ENCODE data around the gene DCAF15.

The DCAF15 gene

GRCh38 chr19:13932911-13933393, 19.4 kb upstream of the DCAF15 start:
- no peak overlapping the region for H3K4me3 ChIP-seq (ENCODE audit: low read depth, low read length)
- TF ChIP-seq MAX (IDR thresholded peaks at IDR 0.05; ENCODE audit: low read depth, low read length) (no peak), POLR2A (IDR thresholded peaks at IDR 0.05; ENCODE audit: extremely low read depth, insufficient read length) (no peak), MYC (IDR thresholded peaks at IDR 0.05; ENCODE audit: low read depth, low read length) (no peak)
- TF ChIP-seq, protein P1, sequence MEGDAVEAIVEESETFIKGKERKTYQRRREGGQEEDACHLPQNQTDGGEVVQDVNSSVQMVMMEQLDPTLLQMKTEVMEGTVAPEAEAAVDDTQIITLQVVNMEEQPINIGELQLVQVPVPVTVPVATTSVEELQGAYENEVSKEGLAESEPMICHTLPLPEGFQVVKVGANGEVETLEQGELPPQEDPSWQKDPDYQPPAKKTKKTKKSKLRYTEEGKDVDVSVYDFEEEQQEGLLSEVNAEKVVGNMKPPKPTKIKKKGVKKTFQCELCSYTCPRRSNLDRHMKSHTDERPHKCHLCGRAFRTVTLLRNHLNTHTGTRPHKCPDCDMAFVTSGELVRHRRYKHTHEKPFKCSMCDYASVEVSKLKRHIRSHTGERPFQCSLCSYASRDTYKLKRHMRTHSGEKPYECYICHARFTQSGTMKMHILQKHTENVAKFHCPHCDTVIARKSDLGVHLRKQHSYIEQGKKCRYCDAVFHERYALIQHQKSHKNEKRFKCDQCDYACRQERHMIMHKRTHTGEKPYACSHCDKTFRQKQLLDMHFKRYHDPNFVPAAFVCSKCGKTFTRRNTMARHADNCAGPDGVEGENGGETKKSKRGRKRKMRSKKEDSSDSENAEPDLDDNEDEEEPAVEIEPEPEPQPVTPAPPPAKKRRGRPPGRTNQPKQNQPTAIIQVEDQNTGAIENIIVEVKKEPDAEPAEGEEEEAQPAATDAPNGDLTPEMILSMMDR (IDR thresholded peaks at IDR 0.05; ENCODE audit: low read depth, low read length): no peak
- no peak for DNase-seq (ENCODE audit: low read depth)

- no peak for TF ChIP-seq MYC (IDR thresholded peaks at IDR 0.05; ENCODE audit: low read depth, low read length)
- 0 out of 2 replicates have a peak, but pooled peaks have one; percentile 21 for TF ChIP-seq MAX (IDR thresholded peaks at IDR 0.05; ENCODE audit: low read depth, low read length)
- TF ChIP-seq, protein P1 (IDR thresholded peaks at IDR 0.05; ENCODE audit: low read depth, low read length): no peak
- TF ChIP-seq POLR2A (IDR thresholded peaks at IDR 0.05; ENCODE audit: extremely low read depth, insufficient read length): no peak
- no peak for DNase-seq (ENCODE audit: low read depth)
- H3K4me3 ChIP-seq (ENCODE audit: low read depth, low read length): no peak overlapping the region
Measured at GRCh38 chr19:13934785-13935109, 17.6 kb upstream of the DCAF15 start.

- no peak overlapping the region for H3K4me3 ChIP-seq (ENCODE audit: low read depth, low read length)
- TF ChIP-seq POLR2A (IDR thresholded peaks at IDR 0.05; ENCODE audit: extremely low read depth, insufficient read length) (no peak), MYC (IDR thresholded peaks at IDR 0.05; ENCODE audit: low read depth, low read length) (no peak)
- TF ChIP-seq, protein P1 (IDR thresholded peaks at IDR 0.05; ENCODE audit: low read depth, low read length): no peak
- DNase-seq (ENCODE audit: low read depth): no peak
Measured at GRCh38 chr19:13935765-13936510, 16.4 kb upstream of the DCAF15 start.

GRCh38 chr19:13937479-13938300, 14.6 kb upstream of the DCAF15 start:
- no peak overlapping the region for H3K4me3 ChIP-seq (ENCODE audit: low read depth, low read length)
- TF ChIP-seq, protein P1 (IDR thresholded peaks at IDR 0.05; ENCODE audit: low read depth, low read length): no peak
- no peak for TF ChIP-seq MYC (IDR thresholded peaks at IDR 0.05; ENCODE audit: low read depth, low read length)
- no peak for TF ChIP-seq POLR2A (IDR thresholded peaks at IDR 0.05; ENCODE audit: extremely low read depth, insufficient read length)
- no peak for TF ChIP-seq MAX (IDR thresholded peaks at IDR 0.05; ENCODE audit: low read depth, low read length)

DNA sequence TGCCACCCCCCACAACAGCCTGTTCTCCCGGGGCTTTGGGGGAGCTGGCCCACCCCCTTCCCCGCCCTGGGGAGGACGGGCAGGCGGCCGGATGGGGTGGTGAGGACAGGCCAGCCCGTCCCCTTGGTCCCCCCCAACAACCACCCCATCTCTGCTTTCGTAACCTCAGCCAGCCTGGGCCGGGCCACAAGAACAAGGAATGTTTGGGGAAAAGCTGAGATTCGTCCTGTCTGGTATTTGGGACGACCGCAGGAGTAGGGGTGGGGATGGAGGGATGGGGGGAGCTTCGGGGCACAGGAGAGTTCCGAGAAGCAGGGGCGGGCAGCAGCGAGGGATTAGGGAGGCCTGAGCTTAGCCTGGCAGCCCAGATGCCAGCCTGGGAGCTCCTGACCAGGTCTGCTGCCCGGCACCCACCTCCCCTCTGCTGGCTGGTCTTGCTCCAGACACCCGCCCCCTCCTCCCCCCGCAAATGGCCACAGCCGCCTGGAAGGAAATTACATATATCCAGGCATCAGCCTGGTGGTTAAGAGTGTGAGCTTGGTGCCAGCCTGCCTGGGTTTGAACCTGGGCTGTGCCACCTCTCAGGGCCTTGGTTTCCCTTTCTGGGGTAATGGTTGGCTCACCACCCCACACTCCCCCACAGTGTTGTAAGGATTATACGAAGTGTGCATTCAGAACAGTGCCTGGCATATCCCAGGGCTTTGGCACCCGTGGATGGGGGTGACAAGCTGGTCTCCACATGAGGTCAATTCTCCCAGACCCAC, 13.8 kb upstream of the DCAF15 start, which contains the start of gene PODNL1:
PODNL1 (minus strand) TSS at position 117 of the 764 bp plus-strand sequence. CDS start 236 bp downstream, outside the sequence.
- DNase-seq (ENCODE audit: low read depth): no peak
- no peak within 1 kb of the TSS for H3K4me3 ChIP-seq (ENCODE audit: low read depth, low read length)
- no peak for TF ChIP-seq MYC (IDR thresholded peaks at IDR 0.05; ENCODE audit: low read depth, low read length)
- no peak for TF ChIP-seq POLR2A (IDR thresholded peaks at IDR 0.05; ENCODE audit: extremely low read depth, insufficient read length)
- TF ChIP-seq, protein P1 (IDR thresholded peaks at IDR 0.05; ENCODE audit: low read depth, low read length): no peak
- TF ChIP-seq MAX (IDR thresholded peaks at IDR 0.05; ENCODE audit: low read depth, low read length): no peak

More at GRCh38 chr19:13937479-13938300, 14.6 kb upstream of the DCAF15 start:
- no peak for DNase-seq (ENCODE audit: low read depth)

Measured in NB4 (cell line).